Lower leg skin (tissue), 4 donors: Measurements from ENCODE around the gene TMEM117. TPM values are rescaled to one million over a fixed set of nuclear protein-coding genes. Genes with fewer than 3 reads are reported as not detected.

Experiments used
- DNase-seq, 2 donors: peaks; one replicate each; pipeline ENCODE4 v3.0.0-alpha.2; 2019; ENCODE audit warnings: low spot score in 2 of 2
- H3K4me3 ChIP-seq: fragments of 200-600 bp; sonication (generic); 2 replicates; pipeline ENCODE4 v1.5.1; 2017; ENCODE audit warnings: mild to moderate bottlenecking, low read depth; ENCODE audit not compliant: poor library complexity, severe bottlenecking
- CTCF ChIP-seq, 3 donors: fragments of 450-650 bp; IDR thresholded peaks; one replicate each; pipeline ENCODE4 v1.5.1; 2016; ENCODE audit warnings: antibody characterized with exemption in 3 of 3, mild to moderate bottlenecking in 3 of 3, moderate library complexity in 2 of 3
- POLR2A ChIP-seq, 2 donors: fragments of 450-650 bp; IDR thresholded peaks; one replicate each; pipeline ENCODE4 v1.6.1; 2016 to 2017; ENCODE audit warnings: antibody characterized with exemption in 2 of 2, mild to moderate bottlenecking in 1 of 2, moderate library complexity in 1 of 2
- WGBS, 2 donors: methylation state at CpG; one replicate each; pipeline ENCODE4 v1.1.5; 2018; 5-methylcytosine and 5-hydroxymethylcytosine counted together
- intact Hi-C: fragments of 100-400 bp; cut with DNase I; formaldehyde crosslinking; loops from one replicate; pipeline ENCODE4 v1.15.0; 2023; ENCODE audit warnings: low total_unique reads
- total RNA-seq, 4 donors: library from RNA; depleted of rRNA; stranded (reverse); fragments of >200 nt; gene quantifications; one replicate each; pipeline ENCODE4 v1.1.0, GENCODE V29; 2016

Gene TMEM117
- total RNA-seq, 4 donors from 2014 or later: 19.9 to 27.8 (median 24.3) TPM

GRCh38 chr12:44379831-44380230 is 544.0 kb downstream of the TMEM117 start:
- DNase-seq: no peak
- H3K4me3 ChIP-seq: no peak overlapping the region
- no peak for TF ChIP-seq POLR2A (IDR thresholded peaks at IDR 0.05)
- TF ChIP-seq CTCF (IDR thresholded peaks at IDR 0.05): no peak
- WGBS, 2 donors: 48 to 54% methylated on average over 3 of the region's 3 CpGs
- intact Hi-C loops: no loop called here

GRCh38 chr12:44380861-44381260 is 545.0 kb downstream of the TMEM117 start:
- no peak for DNase-seq
- intact Hi-C loops: no loop called here
- no peak overlapping the region for H3K4me3 ChIP-seq
- TF ChIP-seq CTCF (IDR thresholded peaks at IDR 0.05): no peak
- no peak for TF ChIP-seq POLR2A (IDR thresholded peaks at IDR 0.05)

GRCh38 chr12:44381341-44381740 is 545.5 kb downstream of the TMEM117 start:
- WGBS, 2 donors: 89 to 91% methylated on average over 6 of the region's 6 CpGs
- H3K4me3 ChIP-seq: no peak overlapping the region
- intact Hi-C loops: no loop called here
- no peak for TF ChIP-seq CTCF (IDR thresholded peaks at IDR 0.05)
- TF ChIP-seq POLR2A (IDR thresholded peaks at IDR 0.05): no peak
- DNase-seq: no peak

- DNase-seq: no peak
- TF ChIP-seq CTCF (IDR thresholded peaks at IDR 0.05) (no peak), POLR2A (IDR thresholded peaks at IDR 0.05) (no peak)
- no peak overlapping the region for H3K4me3 ChIP-seq
- WGBS, 2 donors: 81 to 90% methylated on average over 3 of the region's 3 CpGs
- intact Hi-C loops: no loop called here
Observed at GRCh38 chr12:44384136-44384535, 548.3 kb downstream of the TMEM117 start.

GRCh38 chr12:44385964-44386363 is 550.1 kb downstream of the TMEM117 start:
- intact Hi-C loops: no loop called here
- no peak for TF ChIP-seq CTCF (IDR thresholded peaks at IDR 0.05)
- TF ChIP-seq POLR2A (IDR thresholded peaks at IDR 0.05): no peak
- no peak for DNase-seq
- no peak overlapping the region for H3K4me3 ChIP-seq
- WGBS, 2 donors: 61 to 71% methylated on average over 4 of the region's 4 CpGs

- H3K4me3 ChIP-seq: no peak overlapping the region
- intact Hi-C loops: no loop called here
- DNase-seq: no peak
- TF ChIP-seq POLR2A (IDR thresholded peaks at IDR 0.05): no peak
- no peak for TF ChIP-seq CTCF (IDR thresholded peaks at IDR 0.05)
Observed at GRCh38 chr12:44387581-44387980, 551.7 kb downstream of the TMEM117 start.
